HG03432 (cell line): Measurements from ENCODE around the gene ZNF554.

Experiments
- ATAC-seq: cut with Tn5 transposase; IDR thresholded peaks from one replicate; pipeline ENCODE4 v1.9.1; 2021; ENCODE audit warnings: mild to moderate bottlenecking, moderate library complexity; ENCODE audit not compliant: unreplicated experiment

The ZNF554 gene

DNA sequence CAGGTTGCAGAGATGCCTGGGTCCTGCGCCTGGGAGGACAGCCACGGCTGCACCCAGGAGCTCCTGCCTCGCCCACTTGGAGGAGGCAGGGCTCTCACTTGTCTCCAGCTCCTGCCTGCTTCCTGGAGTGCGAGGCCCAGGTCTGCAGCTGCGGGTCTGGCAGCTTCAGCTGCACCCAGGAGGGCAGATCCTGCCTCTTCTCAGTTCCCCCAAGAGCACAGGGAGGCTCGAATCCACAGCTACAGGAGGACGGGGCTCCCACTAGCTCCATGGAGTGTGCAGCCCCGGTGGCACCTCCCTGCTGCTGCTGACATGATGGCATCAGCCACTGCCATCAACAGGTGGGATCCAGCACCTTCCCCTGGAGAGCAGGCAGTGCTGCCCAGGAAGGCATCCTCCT is 4.5 kb downstream of the ZNF554 start:
- ATAC-seq: no peak

DNA sequence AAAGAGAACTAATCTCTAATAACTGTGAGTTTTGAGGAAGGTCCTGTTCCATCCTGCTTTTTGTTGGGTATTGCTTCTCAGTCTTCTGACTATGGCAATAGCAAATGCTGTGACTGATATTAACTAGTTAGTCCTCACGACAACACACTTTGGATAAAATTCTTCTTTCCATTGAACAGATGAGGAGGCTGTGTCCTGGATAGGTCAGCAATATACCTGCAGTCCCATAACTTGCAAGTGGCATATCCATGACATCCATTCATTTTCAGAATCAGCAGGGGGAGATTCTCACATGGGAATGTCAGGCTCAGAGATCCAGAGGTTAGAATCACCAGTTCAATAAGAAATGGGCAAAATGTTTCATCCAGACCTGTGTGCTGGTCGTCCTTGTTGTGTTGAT is 7.4 kb downstream of the ZNF554 start:
- ATAC-seq: no peak

DNA sequence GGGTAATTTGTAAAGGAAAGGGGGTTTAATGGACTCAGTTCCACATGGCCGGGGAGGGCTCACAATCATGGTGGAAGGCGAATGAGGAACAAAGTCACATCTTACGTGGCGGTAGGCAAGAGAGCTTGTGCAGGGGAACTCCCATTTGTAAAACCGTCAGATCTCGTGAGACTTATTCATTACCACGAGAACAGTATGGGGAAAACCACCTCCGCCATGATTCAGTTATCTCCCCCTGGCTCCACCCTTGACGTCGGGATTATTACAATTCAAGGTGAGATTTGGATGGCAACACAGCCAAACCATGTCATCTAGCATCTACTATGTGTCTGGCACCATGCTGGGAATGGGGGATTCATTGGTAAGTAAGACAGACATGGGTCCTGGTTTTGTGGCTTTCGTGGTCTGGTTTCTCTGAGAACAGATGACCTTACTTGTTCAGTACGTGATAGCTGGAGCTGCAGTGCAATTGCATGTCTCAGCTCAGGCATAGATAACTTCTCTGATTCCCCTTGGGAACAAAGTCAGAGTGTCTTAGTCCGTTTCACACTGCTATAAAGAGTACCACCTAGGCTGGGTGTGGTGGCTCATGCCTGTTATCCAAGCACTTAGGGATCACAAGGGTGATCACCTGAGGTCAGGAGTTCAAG is 8.3 kb downstream of the ZNF554 start:
- ATAC-seq: no peak

DNA sequence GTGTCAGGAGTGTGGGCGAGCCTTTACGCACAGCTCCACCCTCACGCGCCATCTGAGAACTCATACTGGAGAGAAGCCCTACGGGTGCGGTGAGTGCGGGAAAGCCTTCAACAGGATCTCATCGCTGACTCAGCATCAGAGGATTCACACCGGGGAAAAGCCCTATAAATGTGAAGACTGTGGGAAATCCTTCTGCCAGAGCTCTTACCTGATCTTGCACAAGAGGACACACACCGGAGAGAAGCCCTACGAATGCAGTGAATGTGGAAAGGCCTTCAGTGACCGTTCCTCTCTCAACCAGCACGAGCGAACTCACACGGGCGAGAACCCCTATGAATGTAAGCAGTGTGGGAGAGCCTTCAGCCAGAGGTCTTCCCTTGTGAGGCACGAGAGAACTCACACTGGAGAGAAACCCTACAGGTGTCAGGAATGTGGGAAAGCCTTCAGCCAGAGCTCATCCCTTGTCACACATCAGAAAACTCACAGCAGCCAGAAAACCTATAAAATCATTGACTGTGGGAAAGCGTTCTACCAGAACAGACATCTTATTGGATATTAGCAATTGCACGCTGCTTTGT is 14.7 kb downstream of the ZNF554 start:
- ATAC-seq: no peak

DNA sequence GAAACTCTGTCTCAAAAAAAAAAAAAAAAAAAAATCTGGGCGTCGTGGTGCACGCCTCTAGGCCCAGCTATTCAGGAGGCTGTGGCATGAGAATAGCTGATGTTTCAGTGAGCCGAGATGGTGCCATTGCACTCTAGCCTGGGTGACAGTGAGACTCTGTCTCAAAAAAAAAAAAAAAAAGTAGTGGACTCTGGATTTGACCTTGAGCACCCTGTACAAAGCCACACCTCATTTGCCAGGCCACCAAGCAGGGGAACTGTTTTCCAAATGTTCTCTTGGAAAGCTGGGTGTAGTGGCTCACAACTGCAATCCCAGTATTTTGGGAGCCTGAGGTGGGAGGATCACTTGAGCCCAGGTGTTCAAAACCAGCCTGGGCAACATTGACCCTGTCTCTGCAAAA is 17.8 kb downstream of the ZNF554 start:
- no peak for ATAC-seq

DNA sequence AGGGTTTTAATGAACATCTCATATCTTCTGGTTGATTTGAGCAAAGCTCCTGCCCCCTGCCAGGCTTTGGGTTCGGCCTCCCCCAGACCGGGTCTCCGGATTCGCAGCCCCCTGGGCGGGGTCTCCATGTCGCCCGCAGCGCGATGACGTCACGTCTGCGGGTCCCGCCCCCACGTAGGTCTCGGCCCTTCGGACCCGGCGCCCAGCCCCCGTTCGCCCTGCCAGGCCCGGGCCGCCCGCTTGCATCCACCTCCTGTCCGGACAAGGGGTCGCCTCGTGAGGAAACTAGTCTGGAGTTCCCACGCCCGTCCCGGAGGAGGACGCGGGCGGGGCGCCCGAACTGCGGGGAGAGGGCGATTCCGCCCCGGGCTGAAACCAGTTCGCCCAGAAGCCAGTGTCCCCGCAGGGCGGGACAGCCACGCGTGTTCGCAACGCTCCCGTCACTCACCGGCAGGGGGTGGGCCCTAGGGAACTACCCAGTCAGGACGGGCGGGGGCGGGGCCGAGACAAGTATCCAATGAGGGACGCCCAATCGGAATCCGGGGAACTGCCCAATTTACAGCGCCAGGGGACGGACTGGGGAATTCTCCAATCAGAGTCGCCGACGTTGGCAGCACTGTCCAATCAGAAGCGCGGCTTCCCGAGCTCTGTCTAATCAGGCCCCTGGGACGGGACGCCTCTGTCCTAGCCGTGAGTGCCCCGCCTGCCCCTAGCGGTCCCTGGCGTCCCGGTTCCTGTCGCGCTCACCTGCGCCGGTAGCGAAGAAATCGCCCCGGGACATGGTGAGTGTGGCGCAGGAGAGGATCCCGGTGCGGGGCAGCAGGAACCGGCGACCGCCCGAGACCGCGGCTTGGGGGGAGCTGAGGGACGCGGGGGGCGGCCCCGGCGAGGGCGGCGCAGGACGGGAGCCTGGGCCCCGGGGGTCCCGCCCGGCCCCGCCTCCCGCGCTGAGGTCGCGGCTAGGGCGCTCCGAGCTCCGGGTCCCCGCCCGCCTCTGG is 21.4 kb downstream of the ZNF554 start, which contains the start of gene ZNF555:
Gene ZNF555, plus strand, starts transcription at position 682 of the 998 bp plus-strand sequence. Its CDS starts 98 bp downstream, at position 780.
- peak; percentile 93 for ATAC-seq

- ATAC-seq: no peak
Measured at GRCh38 chr19:2841855-2842574, 22.3 kb downstream of the ZNF554 start.

GRCh38 chr19:2845107-2845506 is 25.4 kb downstream of the ZNF554 start:
- ATAC-seq: no peak

DNA sequence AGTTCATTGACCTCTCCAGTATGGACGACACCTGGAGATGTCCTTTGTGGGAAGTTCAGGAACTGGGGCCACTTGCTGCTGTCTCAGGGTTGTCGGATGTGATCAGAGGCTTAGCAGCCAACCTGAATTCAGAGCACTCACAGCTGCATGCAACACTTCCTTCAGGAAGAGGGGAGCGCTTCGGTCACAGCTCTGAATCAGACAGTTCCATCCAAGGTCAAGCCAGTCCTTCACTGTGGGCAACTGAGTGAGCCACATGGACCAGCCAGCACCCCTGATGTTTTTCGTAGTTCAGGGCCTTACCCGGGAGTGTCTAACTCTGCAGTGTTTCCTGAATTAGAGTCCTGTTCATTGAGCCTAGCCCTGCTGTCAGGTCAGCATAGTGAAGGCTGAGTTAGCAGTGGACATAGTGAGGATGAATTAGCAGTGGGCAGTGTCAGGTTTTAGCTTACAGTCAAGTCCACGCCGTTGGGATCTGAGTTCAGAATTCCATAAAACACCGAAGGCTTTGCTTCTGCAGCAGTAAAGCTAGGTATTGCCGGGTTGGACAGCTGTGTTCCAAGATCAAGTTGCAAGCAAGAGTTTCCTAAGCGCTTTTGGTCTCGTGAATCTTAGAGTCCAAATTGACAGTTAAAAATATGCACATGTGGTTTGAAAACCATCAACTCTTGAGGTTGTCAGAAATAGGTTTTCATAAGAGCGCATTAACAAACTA is 26.7 kb downstream of the ZNF554 start:
- no peak for ATAC-seq

DNA sequence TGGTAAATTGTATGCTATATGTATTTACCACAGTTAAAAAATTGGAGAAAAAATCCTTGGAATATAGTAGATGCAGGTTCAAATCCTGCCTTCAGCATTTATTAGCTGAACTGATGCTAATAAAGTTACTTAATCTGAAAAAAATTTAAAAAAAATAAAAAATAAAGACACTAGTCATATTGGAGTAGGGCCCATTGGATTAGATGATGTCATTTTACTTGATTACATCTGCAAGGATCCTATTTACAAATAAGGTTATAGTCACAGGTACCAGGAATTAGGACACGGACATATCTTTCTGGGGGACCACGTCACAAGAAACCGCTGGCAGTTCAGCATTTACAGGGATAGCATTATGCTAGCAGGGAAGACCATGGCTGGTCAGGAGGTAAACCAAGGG is 27.8 kb downstream of the ZNF554 start:
- ATAC-seq: no peak

DNA sequence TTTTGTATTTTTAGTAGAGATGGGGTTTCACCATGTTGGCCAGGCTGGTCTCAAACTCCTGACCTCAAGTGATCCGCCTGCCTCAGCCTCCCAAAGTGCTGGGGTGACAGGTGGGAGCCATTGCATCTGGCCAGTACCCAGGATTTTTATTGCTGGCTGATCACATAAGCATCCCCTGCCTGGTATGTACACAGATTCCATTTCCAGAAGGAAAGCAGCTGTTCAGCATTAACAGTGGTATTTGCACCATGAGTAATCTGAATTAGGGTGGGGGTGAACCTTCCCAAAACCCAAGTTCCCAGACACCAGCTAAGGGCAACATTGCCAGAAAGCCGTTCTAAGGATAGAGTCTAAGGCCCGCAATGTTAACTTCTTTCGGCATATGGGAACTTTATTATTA is 28.9 kb downstream of the ZNF554 start:
- ATAC-seq: no peak

GRCh38 chr19:2850256-2850925 is 30.7 kb downstream of the ZNF554 start:
- ATAC-seq: no peak

GRCh38 chr19:2852598-2852997 is 32.9 kb downstream of the ZNF554 start:
- no peak for ATAC-seq

DNA sequence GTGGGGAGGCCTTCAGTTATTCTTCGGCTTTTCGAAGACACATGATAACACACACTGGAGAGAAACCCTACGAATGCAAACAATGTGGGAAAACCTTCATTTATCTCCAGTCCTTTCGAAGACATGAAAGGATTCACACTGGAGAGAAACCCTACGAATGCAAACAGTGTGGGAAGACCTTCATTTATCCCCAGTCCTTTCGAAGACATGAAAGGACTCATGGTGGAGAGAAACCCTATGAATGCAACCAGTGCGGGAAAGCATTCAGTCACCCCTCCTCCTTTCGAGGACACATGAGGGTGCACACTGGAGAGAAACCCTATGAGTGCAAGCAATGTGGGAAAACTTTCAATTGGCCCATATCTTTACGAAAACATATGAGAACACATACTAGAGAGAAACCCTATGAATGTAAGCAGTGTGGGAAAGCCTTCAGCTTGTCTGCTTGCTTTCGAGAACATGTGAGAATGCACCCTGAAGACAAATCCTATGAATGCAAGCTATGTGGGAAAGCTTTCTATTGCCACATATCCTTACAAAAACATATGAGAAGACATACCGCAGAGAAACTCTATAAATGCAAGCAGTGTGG is 33.4 kb downstream of the ZNF554 start:
- ATAC-seq: no peak

GRCh38 chr19:2854849-2855248 is 35.2 kb downstream of the ZNF554 start:
- ATAC-seq: no peak

GRCh38 chr19:2856457-2857050 is 36.9 kb downstream of the ZNF554 start:
- no peak for ATAC-seq

- ATAC-seq: no peak
Measured at GRCh38 chr19:2858864-2859263, 39.2 kb downstream of the ZNF554 start.

DNA sequence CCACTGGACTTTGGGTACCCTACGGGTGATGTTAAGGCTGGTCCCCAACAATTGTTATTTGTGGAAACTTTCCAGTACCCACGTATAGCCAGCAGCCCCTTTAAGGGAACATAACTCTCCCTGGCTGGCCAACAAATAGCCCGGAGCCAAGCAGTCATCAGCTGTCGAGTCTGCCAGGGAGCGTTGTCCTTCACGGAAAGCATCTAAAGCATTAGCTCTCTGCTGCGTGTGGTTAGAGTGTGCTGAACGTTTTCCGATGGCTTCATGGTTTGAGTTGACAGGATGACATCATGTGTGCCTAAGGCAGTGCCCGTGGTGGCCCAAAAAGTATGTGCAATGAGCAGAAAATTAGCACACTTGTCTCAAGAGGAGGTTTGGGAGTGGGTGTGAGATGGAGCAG is 44.1 kb downstream of the ZNF554 start:
- no peak for ATAC-seq
